ENCODE measurements around the gene RIPPLY3. TPM values are rescaled to one million over a fixed set of nuclear protein-coding genes. Genes with fewer than 3 reads are reported as not detected.

RIPPLY3 gene
- total RNA-seq, 4 donors from 2014 or later = 0.40 to 0.57 (median 0.47) TPM; not detected in 1

- Histone ChIP-seq H3K36me3 (no peaks in the 10 kb centered on the region), H3K27ac (no peak overlapping the region), H3K4me1 (peaks cover 12 to 29% (median 13%) of the 10 kb centered on the region in 3 donors), H3K27me3 (peaks cover 0 to 58% (median 2%) of the 10 kb centered on the region in 4 donors), H3K4me3 (no peak overlapping the region), H3K9me3 (no peaks in the 10 kb centered on the region)
- intact Hi-C loops (cut with DNase I) = no loop called here
- 86 to 93% methylated on average over 11 to 12 of the region's 12 CpGs for WGBS, 2 donors
- TF ChIP-seq POLR2A (IDR thresholded peaks at IDR 0.05) = no peak
- TF ChIP-seq, protein P1, sequence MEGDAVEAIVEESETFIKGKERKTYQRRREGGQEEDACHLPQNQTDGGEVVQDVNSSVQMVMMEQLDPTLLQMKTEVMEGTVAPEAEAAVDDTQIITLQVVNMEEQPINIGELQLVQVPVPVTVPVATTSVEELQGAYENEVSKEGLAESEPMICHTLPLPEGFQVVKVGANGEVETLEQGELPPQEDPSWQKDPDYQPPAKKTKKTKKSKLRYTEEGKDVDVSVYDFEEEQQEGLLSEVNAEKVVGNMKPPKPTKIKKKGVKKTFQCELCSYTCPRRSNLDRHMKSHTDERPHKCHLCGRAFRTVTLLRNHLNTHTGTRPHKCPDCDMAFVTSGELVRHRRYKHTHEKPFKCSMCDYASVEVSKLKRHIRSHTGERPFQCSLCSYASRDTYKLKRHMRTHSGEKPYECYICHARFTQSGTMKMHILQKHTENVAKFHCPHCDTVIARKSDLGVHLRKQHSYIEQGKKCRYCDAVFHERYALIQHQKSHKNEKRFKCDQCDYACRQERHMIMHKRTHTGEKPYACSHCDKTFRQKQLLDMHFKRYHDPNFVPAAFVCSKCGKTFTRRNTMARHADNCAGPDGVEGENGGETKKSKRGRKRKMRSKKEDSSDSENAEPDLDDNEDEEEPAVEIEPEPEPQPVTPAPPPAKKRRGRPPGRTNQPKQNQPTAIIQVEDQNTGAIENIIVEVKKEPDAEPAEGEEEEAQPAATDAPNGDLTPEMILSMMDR (IDR thresholded peaks at IDR 0.05) = no peak
- no peak for DNase-seq
Observed at GRCh38 chr21:37008724-37009123, 2.2 kb downstream of the RIPPLY3 start.

GRCh38 chr21:37009740-37010341 lies 3.3 kb downstream of the RIPPLY3 start:
- Histone ChIP-seq H3K27me3 (peaks cover 0 to 64% (median 2%) of the 10 kb centered on the region in 4 donors), H3K4me1 (peaks cover 12 to 29% (median 13%) of the 10 kb centered on the region in 3 donors), H3K36me3 (no peaks in the 10 kb centered on the region), H3K9me3 (no peaks in the 10 kb centered on the region), H3K4me3 (peak overlapping the region; percentile 1 to 55 (median 18)), H3K27ac (no peak overlapping the region)
- intact Hi-C loops (cut with DNase I) = no loop called here
- TF ChIP-seq, protein P1 (IDR thresholded peaks at IDR 0.05) = peak; percentile 70 to 86 (median 82)
- TF ChIP-seq POLR2A (IDR thresholded peaks at IDR 0.05) = no peak
- 3 to 18% methylated on average over 10 to 14 of the region's 30 CpGs for WGBS, 2 donors
- peak; percentile 20 for DNase-seq

DNA sequence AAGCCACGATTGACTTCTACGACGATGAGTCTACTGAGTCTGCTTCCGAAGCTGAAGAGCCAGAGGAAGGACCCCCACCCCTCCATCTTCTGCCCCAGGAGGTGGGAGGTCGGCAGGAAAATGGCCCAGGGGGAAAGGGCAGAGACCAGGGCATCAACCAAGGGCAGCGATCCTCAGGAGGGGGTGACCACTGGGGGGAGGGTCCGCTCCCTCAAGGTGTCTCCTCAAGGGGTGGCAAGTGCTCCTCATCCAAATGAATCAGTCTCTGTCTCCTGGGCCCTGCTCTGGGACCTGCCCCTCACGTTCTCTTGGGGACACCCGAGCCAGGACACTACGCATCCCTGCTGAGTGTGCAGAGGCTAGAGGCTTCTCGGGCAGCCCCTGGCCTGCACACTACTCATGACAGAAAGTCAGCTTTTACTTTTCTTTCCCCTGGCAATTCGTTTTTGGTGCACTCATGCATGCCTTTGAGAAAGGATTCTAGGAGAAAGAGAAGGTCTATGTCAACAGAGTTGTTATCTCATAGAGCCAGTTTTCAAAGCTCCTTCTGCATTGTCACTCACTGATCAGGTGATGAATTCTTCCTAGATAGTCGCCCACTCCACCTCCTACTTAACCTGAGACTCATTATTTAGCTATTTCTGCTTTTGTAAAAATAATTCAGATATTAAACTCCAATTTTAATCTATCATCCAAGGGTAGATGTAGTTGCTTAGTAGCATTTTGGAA lies 11.6 kb downstream of the RIPPLY3 start:
- DNase-seq = no peak
- Histone ChIP-seq H3K27ac (no peak overlapping the region), H3K36me3 (no peaks in the 10 kb centered on the region), H3K4me3 (no peak overlapping the region), H3K27me3 (peaks cover 0 to 17% (median 0%) of the 10 kb centered on the region in 4 donors), H3K4me1 (no peaks in the 10 kb centered on the region), H3K9me3 (no peaks in the 10 kb centered on the region)
- no peak for TF ChIP-seq POLR2A (IDR thresholded peaks at IDR 0.05)
- TF ChIP-seq, protein P1 (IDR thresholded peaks at IDR 0.05) = no peak
- WGBS, 2 donors = 73 to 81% methylated on average over 6 to 12 of the region's 13 CpGs
- intact Hi-C loops (cut with DNase I) = no loop called here

GRCh38 chr21:37026499-37026898 lies 20.0 kb downstream of the RIPPLY3 start:
- TF ChIP-seq, protein P1 (IDR thresholded peaks at IDR 0.05) = no peak
- TF ChIP-seq POLR2A (IDR thresholded peaks at IDR 0.05) = no peak
- no peaks in the 10 kb centered on the region for H3K27me3 ChIP-seq
- H3K4me3 ChIP-seq = no peak overlapping the region
- H3K36me3 ChIP-seq = no peaks in the 10 kb centered on the region
- no peaks in the 10 kb centered on the region for H3K9me3 ChIP-seq
- 32 to 40% methylated on average over 4 of the region's 4 CpGs for WGBS, 2 donors
- H3K4me1 ChIP-seq = peaks cover 0 to 5% (median 0%) of the 10 kb centered on the region in 3 donors
- intact Hi-C loops (cut with DNase I) = no loop called here
- no peak overlapping the region for H3K27ac ChIP-seq
- no peak for DNase-seq

- no peak for DNase-seq
- no peaks in the 10 kb centered on the region for H3K36me3 ChIP-seq
- intact Hi-C loops (cut with DNase I) = no loop called here
- peaks cover 0 to 11% (median 0%) of the 10 kb centered on the region in 3 donors for H3K4me1 ChIP-seq
- H3K9me3 ChIP-seq = no peaks in the 10 kb centered on the region
- no peaks in the 10 kb centered on the region for H3K27me3 ChIP-seq
- TF ChIP-seq, protein P1 (IDR thresholded peaks at IDR 0.05) = no peak
- TF ChIP-seq POLR2A (IDR thresholded peaks at IDR 0.05) = no peak
- no peak overlapping the region for H3K4me3 ChIP-seq
- H3K27ac ChIP-seq = no peak overlapping the region
- 64 to 71% methylated on average over 4 of the region's 4 CpGs for WGBS, 2 donors
Observed at GRCh38 chr21:37028570-37028969, 22.1 kb downstream of the RIPPLY3 start.

Data from esophagus squamous epithelium (tissue), 5 donors.